ENCODE data around the gene PDCL2. TPM values are rescaled to one million over a fixed set of nuclear protein-coding genes. Genes with fewer than 3 reads are reported as not detected.
"Not testable (repeated sequence)": the region's sequence is repeated elsewhere in the genome, so short reads cannot be mapped to it uniquely, and the experiment has no call there.

Gene PDCL2
- total and polyA plus RNA-seq, 4 donors = not detected

DNA sequence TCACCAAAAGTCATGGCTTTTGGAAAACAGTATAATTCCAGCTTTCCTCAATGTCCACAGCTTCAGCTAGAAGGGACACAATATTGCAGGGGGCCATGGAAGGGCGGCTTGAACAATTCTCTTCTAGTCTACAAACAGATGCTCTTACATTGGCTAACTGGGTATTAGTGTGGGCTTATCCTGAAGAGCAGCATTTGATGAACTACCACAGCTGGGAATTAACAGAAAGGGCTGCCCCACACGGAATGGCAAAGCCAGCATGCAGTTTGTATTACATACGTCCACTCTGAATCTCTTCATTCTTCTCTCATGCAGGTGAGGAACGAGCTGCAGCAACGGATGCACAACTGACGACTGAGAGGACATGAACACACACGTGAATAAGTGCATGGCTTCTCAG, 13.0 kb upstream of the PDCL2 start:
- no peak overlapping the region for H3K27ac ChIP-seq (ENCODE audit: low read depth in 1 of 2, low read length in 1 of 2)
- no peak overlapping the region for H3K9ac ChIP-seq (ENCODE audit: insufficient read depth in 1 of 2, low read length in 2 of 2)
- H3K9me3 ChIP-seq (ENCODE audit: control insufficient read depth in 4 of 4, insufficient read depth in 3 of 4, low read length in 3 of 4) = no peaks in the 10 kb centered on the region
- 84 to 92% methylated on average over 7 of the region's 7 CpGs for WGBS, 2 donors
- H3K4me1 ChIP-seq (ENCODE audit: control insufficient read depth in 5 of 5, insufficient read depth in 5 of 5, low read length in 5 of 5) = no peaks in the 10 kb centered on the region
- TF ChIP-seq, protein P1, sequence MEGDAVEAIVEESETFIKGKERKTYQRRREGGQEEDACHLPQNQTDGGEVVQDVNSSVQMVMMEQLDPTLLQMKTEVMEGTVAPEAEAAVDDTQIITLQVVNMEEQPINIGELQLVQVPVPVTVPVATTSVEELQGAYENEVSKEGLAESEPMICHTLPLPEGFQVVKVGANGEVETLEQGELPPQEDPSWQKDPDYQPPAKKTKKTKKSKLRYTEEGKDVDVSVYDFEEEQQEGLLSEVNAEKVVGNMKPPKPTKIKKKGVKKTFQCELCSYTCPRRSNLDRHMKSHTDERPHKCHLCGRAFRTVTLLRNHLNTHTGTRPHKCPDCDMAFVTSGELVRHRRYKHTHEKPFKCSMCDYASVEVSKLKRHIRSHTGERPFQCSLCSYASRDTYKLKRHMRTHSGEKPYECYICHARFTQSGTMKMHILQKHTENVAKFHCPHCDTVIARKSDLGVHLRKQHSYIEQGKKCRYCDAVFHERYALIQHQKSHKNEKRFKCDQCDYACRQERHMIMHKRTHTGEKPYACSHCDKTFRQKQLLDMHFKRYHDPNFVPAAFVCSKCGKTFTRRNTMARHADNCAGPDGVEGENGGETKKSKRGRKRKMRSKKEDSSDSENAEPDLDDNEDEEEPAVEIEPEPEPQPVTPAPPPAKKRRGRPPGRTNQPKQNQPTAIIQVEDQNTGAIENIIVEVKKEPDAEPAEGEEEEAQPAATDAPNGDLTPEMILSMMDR (IDR thresholded peaks at IDR 0.05; ENCODE audit: control extremely low read depth, extremely low read depth) = no peak
- DNase-seq = no peak
- no peak overlapping the region for H3K4me3 ChIP-seq
- no peaks in the 10 kb centered on the region for H3K27me3 ChIP-seq (ENCODE audit: control insufficient read depth in 3 of 3, insufficient read depth in 3 of 3, low read length in 2 of 3)
- no peak for ATAC-seq (ENCODE audit: insufficient read depth, low FRiP score)
- no peaks in the 10 kb centered on the region for H3K36me3 ChIP-seq (ENCODE audit: control insufficient read depth in 4 of 4, insufficient read depth in 4 of 4, low read length in 4 of 4)

DNA sequence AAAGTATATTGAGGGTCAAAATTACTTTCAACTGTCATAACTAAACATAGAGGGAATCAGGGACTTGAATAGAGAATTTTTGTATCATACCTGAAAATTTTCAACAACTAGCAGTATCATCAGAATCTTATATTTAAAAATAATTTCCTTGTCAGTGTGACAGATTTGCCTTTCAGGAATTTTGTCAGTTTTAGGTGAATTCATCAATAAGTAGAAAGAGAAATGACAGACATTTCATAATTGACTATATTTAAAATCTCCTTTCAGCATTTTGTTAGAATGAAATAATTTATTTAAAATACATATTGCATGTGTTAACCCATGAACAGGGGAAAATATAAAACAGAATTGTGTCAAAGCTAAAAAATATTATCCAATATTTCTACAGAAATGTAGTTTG, 8.6 kb upstream of the PDCL2 start:
- Histone ChIP-seq H3K27ac (ENCODE audit: low read depth in 1 of 2, low read length in 1 of 2) (no peak overlapping the region), H3K4me1 (ENCODE audit: control insufficient read depth in 5 of 5, insufficient read depth in 5 of 5, low read length in 5 of 5) (no peaks in the 10 kb centered on the region), H3K4me3 (no peak overlapping the region), H3K9me3 (ENCODE audit: control insufficient read depth in 4 of 4, insufficient read depth in 3 of 4, low read length in 3 of 4) (no peaks in the 10 kb centered on the region), H3K36me3 (ENCODE audit: control insufficient read depth in 4 of 4, insufficient read depth in 4 of 4, low read length in 4 of 4) (no peaks in the 10 kb centered on the region), H3K9ac (ENCODE audit: insufficient read depth in 1 of 2, low read length in 2 of 2) (no peak overlapping the region), H3K27me3 (ENCODE audit: control insufficient read depth in 3 of 3, insufficient read depth in 3 of 3, low read length in 2 of 3) (no peaks in the 10 kb centered on the region)
- DNase-seq (no peak), ATAC-seq (ENCODE audit: insufficient read depth, low FRiP score) (no peak)
- TF ChIP-seq, protein P1 (IDR thresholded peaks at IDR 0.05; ENCODE audit: control extremely low read depth, extremely low read depth) = no peak

DNA sequence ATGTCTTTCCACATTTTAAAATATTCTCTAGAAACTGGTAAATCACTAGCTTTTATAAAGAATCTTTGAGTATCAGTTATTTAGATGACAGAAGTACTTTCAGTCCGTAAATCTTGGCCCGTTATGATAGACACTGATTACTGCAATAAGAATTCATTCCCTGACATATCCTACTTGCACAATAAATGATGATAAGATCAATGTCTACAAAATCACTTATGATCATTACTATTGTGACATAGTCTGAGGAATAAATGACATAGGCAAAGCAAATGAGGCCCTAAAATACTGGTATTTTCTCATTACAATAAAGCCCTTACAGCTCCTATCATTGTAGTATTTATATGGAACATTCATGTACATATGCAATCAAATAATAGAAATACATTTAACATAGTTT, 6.6 kb upstream of the PDCL2 start:
- no peak overlapping the region for H3K9ac ChIP-seq (ENCODE audit: insufficient read depth in 1 of 2, low read length in 2 of 2)
- no peak for DNase-seq
- H3K9me3 ChIP-seq (ENCODE audit: control insufficient read depth in 4 of 4, insufficient read depth in 3 of 4, low read length in 3 of 4) = no peaks in the 10 kb centered on the region
- no peaks in the 10 kb centered on the region for H3K27me3 ChIP-seq (ENCODE audit: control insufficient read depth in 3 of 3, insufficient read depth in 3 of 3, low read length in 2 of 3)
- no peaks in the 10 kb centered on the region for H3K4me1 ChIP-seq (ENCODE audit: control insufficient read depth in 5 of 5, insufficient read depth in 5 of 5, low read length in 5 of 5)
- 91 to 95% methylated on average over 2 of the region's 2 CpGs for WGBS, 2 donors
- no peaks in the 10 kb centered on the region for H3K36me3 ChIP-seq (ENCODE audit: control insufficient read depth in 4 of 4, insufficient read depth in 4 of 4, low read length in 4 of 4)
- no peak overlapping the region for H3K27ac ChIP-seq (ENCODE audit: low read depth in 1 of 2, low read length in 1 of 2)
- H3K4me3 ChIP-seq = no peak overlapping the region
- ATAC-seq (ENCODE audit: insufficient read depth, low FRiP score) = no peak
- TF ChIP-seq, protein P1 (IDR thresholded peaks at IDR 0.05; ENCODE audit: control extremely low read depth, extremely low read depth) = no peak

DNA sequence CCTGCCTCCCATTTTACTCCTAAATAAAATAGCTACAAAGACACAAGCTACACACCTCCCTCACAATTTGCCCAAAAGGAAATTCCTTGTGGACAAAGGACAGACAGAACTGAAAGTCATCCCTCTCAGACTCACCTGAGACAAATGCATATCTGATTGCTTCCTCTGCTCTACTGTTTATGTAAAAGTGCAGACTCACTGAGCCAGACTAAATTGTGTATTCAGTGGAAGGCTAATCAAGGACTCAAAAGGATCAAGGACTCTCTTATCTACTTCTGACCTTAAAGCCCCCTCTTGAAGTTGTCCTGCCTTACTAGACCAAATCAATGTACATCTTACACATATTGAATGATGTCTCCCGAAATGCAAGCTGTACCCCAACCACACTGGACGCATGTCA, 3.9 kb downstream of the PDCL2 start:
- Histone ChIP-seq H3K9ac (ENCODE audit: insufficient read depth in 1 of 2, low read length in 2 of 2) (no peak overlapping the region), H3K36me3 (ENCODE audit: control insufficient read depth in 4 of 4, insufficient read depth in 4 of 4, low read length in 4 of 4) (no peaks in the 10 kb centered on the region), H3K27ac (ENCODE audit: low read depth in 1 of 2, low read length in 1 of 2) (no peak overlapping the region), H3K9me3 (ENCODE audit: control insufficient read depth in 4 of 4, insufficient read depth in 3 of 4, low read length in 3 of 4) (peaks cover 0 to 8% (median under 1%) of the 10 kb centered on the region in 4 donors), H3K4me3 (no peak overlapping the region), H3K27me3 (ENCODE audit: control insufficient read depth in 3 of 3, insufficient read depth in 3 of 3, low read length in 2 of 3) (no peaks in the 10 kb centered on the region), H3K4me1 (ENCODE audit: control insufficient read depth in 5 of 5, insufficient read depth in 5 of 5, low read length in 5 of 5) (no peaks in the 10 kb centered on the region)
- TF ChIP-seq, protein P1 (IDR thresholded peaks at IDR 0.05; ENCODE audit: control extremely low read depth, extremely low read depth) = no peak
- no peak for ATAC-seq (ENCODE audit: insufficient read depth, low FRiP score)
- 66 to 74% methylated on average over 2 of the region's 2 CpGs for WGBS, 2 donors
- no peak for DNase-seq

DNA sequence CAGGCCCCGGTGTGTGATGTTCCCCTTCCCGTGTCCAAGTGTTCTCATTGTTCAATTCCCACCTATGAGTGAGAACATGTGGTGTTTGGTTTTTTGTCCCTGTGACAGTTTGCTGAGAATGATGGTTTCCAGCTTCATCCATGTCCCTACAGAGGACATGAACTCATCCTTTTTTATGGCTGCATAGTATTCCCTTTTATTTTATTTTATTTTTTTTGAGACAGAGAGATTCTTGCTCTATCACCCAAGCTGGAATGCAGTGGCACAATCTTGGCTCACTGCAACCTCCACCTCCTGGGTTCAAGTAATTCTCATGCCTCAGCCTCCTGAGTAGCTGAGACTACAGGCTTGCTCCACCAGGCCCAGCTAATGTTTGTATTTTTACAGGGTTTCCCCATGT, 9.3 kb downstream of the PDCL2 start:
- ATAC-seq (ENCODE audit: insufficient read depth, low FRiP score); H3K27ac ChIP-seq (ENCODE audit: low read depth in 1 of 2, low read length in 1 of 2); H3K4me3 ChIP-seq; DNase-seq; H3K9ac ChIP-seq (ENCODE audit: insufficient read depth in 1 of 2, low read length in 2 of 2); H3K36me3 ChIP-seq (ENCODE audit: control insufficient read depth in 4 of 4, insufficient read depth in 4 of 4, low read length in 4 of 4); H3K4me1 ChIP-seq (ENCODE audit: control insufficient read depth in 5 of 5, insufficient read depth in 5 of 5, low read length in 5 of 5); H3K9me3 ChIP-seq (ENCODE audit: control insufficient read depth in 4 of 4, insufficient read depth in 3 of 4, low read length in 3 of 4); H3K27me3 ChIP-seq (ENCODE audit: control insufficient read depth in 3 of 3, insufficient read depth in 3 of 3, low read length in 2 of 3): not testable (repeated sequence)
- whole genome bisulfite sequencing, 2 donors = 90% methylated on average over 2 of the region's 2 CpGs; no CpG with 5 or more reads in 1 of the 2 donors
